Loucy (cell line): ENCODE measurements around the gene ANKRD60.

Experiments used
- H2AFZ ChIP-seq: fragments of 200-600 bp; sonication (generic); 2 replicates; pipeline ENCODE4 v1.6.0; 2016; ENCODE audit warnings: antibody characterized with exemption, mild to moderate bottlenecking, low read length, moderate library complexity
- H3F3A ChIP-seq: fragments of 200-600 bp; 2 replicates; pipeline ENCODE4 v1.6.0; 2016; ENCODE audit warnings: antibody characterized with exemption, low read depth, mild to moderate bottlenecking
- H3K27me3 ChIP-seq: fragments of 200-600 bp; sonication (generic); 2 replicates; pipeline ENCODE4 v1.6.1; 2014; ENCODE audit warnings: low read length, mild to moderate bottlenecking; ENCODE audit not compliant: insufficient read depth, poor library complexity, severe bottlenecking
- H3K36me3 ChIP-seq: fragments of 200-600 bp; sonication (generic); 2 replicates; pipeline ENCODE4 v1.6.1; 2016; ENCODE audit warnings: low read length; ENCODE audit not compliant: insufficient read depth
- H3K4me1 ChIP-seq: fragments of 200-600 bp; sonication (generic); 2 replicates; pipeline ENCODE4 v1.5.1; 2014; ENCODE audit warnings: low read length, mild to moderate bottlenecking; ENCODE audit not compliant: insufficient read depth, poor library complexity, severe bottlenecking
- H3K4me2 ChIP-seq: fragments of 200-600 bp; sonication (generic); 2 replicates; pipeline ENCODE4 v1.6.0; 2014; ENCODE audit warnings: antibody characterized with exemption, low read length, low read depth, mild to moderate bottlenecking; ENCODE audit not compliant: poor library complexity, severe bottlenecking
- H3K4me3 ChIP-seq: fragments of 200-600 bp; sonication (generic); 2 replicates; pipeline ENCODE4 v1.5.1; 2014; ENCODE audit warnings: low read length, mild to moderate bottlenecking, mixed read lengths; ENCODE audit not compliant: poor library complexity, severe bottlenecking
- H3K79me2 ChIP-seq: fragments of 200-600 bp; sonication (generic); 2 replicates; pipeline ENCODE4 v1.6.1; 2014; ENCODE audit warnings: low read length; ENCODE audit not compliant: insufficient read depth
- H3K9ac ChIP-seq: fragments of 200-600 bp; sonication (generic); 2 replicates; pipeline ENCODE4 v1.6.0; 2014; ENCODE audit warnings: mild to moderate bottlenecking, low read depth, low read length, moderate library complexity; ENCODE audit not compliant: poor library complexity, severe bottlenecking
- H3K9me2 ChIP-seq: fragments of 200-600 bp; sonication (generic); replicated peaks from 2 replicates; pipeline ENCODE4 v1.6.1; 2016; ENCODE audit warnings: low read depth, low read length, mixed read lengths
- H3K9me3 ChIP-seq: fragments of 200-600 bp; sonication (generic); 2 replicates; pipeline ENCODE4 v1.6.1; 2014; ENCODE audit warnings: mild to moderate bottlenecking, antibody characterized with exemption, low read length, low read depth; ENCODE audit not compliant: insufficient read depth
- H4K20me1 ChIP-seq: fragments of 200-600 bp; sonication (generic); 2 replicates; pipeline ENCODE4 v1.6.0; 2014; ENCODE audit warnings: antibody characterized with exemption, low read length, mild to moderate bottlenecking; ENCODE audit not compliant: insufficient read depth, poor library complexity, severe bottlenecking
- EZH2phosphoT487 ChIP-seq: fragments of 200-600 bp; IDR thresholded peaks from 2 replicates; pipeline ENCODE4 v1.6.1; 2018; ENCODE audit warnings: antibody characterized with exemption, mild to moderate bottlenecking, moderate library complexity, borderline replicate concordance
- TF ChIP-seq, protein P1 (sequence below): fragments of 200-600 bp; sonication (generic); conservative IDR thresholded peaks from 2 replicates; pipeline ENCODE4 v1.5.1; 2014; ENCODE audit warnings: mild to moderate bottlenecking, antibody characterized with exemption, low read length

Gene ANKRD60

DNA sequence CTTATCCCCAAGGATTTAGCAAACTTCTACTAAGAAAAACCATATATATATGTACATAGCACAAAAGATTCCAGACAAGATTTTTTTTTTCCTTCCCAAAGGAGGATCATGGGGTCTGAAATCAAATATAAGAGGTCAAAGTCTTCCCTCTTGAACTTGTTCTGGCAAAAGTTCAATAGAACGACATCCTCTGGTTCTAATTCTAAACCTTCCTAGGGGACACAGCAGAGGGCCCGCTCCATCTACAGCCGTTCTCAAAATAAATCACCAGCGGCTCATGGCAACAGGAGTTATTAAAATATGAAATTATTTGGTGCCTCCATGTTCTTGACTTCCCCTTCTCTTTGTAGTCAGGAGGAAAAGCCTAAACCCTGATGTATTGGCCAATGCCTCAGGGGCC lies 29.0 kb downstream of the ANKRD60 start:
- Histone ChIP-seq H3K9me2 (no peaks in the 10 kb centered on the region), H4K20me1 (no peaks in the 10 kb centered on the region), H3K9me3 (no peaks in the 10 kb centered on the region), H3K4me1 (no peaks in the 10 kb centered on the region), H3K79me2 (no peaks in the 10 kb centered on the region), H3K9ac (no peak overlapping the region), H3K4me2 (no peak overlapping the region), H2AFZ (no peak overlapping the region), H3K4me3 (no peak overlapping the region), H3F3A (no peaks in the 10 kb centered on the region), H3K27me3 (no peaks in the 10 kb centered on the region), H3K36me3 (no peaks in the 10 kb centered on the region)
- TF ChIP-seq EZH2phosphoT487: no peak
- TF ChIP-seq, protein P1, sequence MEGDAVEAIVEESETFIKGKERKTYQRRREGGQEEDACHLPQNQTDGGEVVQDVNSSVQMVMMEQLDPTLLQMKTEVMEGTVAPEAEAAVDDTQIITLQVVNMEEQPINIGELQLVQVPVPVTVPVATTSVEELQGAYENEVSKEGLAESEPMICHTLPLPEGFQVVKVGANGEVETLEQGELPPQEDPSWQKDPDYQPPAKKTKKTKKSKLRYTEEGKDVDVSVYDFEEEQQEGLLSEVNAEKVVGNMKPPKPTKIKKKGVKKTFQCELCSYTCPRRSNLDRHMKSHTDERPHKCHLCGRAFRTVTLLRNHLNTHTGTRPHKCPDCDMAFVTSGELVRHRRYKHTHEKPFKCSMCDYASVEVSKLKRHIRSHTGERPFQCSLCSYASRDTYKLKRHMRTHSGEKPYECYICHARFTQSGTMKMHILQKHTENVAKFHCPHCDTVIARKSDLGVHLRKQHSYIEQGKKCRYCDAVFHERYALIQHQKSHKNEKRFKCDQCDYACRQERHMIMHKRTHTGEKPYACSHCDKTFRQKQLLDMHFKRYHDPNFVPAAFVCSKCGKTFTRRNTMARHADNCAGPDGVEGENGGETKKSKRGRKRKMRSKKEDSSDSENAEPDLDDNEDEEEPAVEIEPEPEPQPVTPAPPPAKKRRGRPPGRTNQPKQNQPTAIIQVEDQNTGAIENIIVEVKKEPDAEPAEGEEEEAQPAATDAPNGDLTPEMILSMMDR: no peak

DNA sequence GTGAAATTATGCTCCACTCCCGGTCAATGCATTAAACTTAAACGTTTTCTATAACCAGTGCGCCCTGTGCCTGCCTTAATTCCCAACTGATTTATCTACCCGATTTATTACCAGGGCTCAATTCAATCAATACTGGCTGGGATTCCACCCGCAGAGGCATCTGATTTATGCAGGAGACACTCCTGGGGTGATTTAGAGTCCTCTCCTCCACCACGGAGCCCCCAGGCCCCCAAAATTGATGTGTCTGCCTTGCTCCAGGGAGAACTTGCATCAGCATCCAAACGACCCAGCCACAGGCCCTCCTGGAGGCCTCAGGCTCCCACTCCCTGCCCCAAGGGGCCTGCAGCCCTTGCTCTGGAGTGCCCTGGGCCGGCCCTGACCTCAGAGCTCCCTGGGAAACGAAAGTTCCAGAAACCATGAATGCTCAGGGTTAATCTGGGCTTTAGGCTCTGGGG lies 29.5 kb downstream of the ANKRD60 start:
- Histone ChIP-seq H3K9me3 (no peaks in the 10 kb centered on the region), H4K20me1 (no peaks in the 10 kb centered on the region), H3K79me2 (no peaks in the 10 kb centered on the region), H3K4me1 (no peaks in the 10 kb centered on the region), H3K36me3 (no peaks in the 10 kb centered on the region), H3K27me3 (no peaks in the 10 kb centered on the region), H3K9ac (no peak overlapping the region), H3K9me2 (no peaks in the 10 kb centered on the region), H3F3A (no peaks in the 10 kb centered on the region), H2AFZ (no peak overlapping the region), H3K4me2 (no peak overlapping the region), H3K4me3 (no peak overlapping the region)
- TF ChIP-seq, protein P1: no peak
- TF ChIP-seq EZH2phosphoT487: no peak

DNA sequence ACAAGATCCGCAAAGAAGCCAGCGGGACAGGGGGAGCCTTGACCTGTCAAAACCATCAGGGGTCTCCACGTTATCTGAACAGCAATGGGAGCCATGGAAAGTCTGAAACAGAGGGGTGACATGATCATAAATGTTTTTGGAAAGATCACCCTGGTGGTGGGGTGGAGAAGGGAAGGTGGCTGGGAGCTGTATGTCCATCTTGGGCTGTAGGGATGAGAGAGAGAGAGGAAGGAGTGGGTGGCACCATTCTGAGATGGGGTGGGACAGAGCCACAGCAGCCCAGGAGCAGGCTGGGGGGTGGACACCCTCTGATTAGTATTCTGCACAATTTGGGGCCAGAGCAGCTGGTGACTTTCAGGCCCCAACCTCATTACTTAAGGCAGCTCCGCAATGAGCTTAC lies 30.1 kb downstream of the ANKRD60 start:
- no peak for TF ChIP-seq EZH2phosphoT487
- TF ChIP-seq, protein P1: no peak
- no peaks in the 10 kb centered on the region for H3K4me1 ChIP-seq
- no peak overlapping the region for H3K4me3 ChIP-seq
- H3K9ac ChIP-seq: no peak overlapping the region
- H4K20me1 ChIP-seq: no peaks in the 10 kb centered on the region
- no peaks in the 10 kb centered on the region for H3K27me3 ChIP-seq
- H3K9me3 ChIP-seq: no peaks in the 10 kb centered on the region
- no peak overlapping the region for H3K4me2 ChIP-seq
- no peaks in the 10 kb centered on the region for H3K79me2 ChIP-seq
- no peaks in the 10 kb centered on the region for H3K36me3 ChIP-seq
- no peaks in the 10 kb centered on the region for H3F3A ChIP-seq
- no peak overlapping the region for H2AFZ ChIP-seq
- H3K9me2 ChIP-seq: no peaks in the 10 kb centered on the region
